Measurements from ENCODE around the gene MAMDC2. TPM values are rescaled to one million over a fixed set of nuclear protein-coding genes. Genes with fewer than 3 reads are reported as not detected.

Gene MAMDC2
- total and polyA plus RNA-seq, 2 of the 4 experiments (the other 2 are of a cell fraction) = 5.0 to 5.2 TPM

DNA sequence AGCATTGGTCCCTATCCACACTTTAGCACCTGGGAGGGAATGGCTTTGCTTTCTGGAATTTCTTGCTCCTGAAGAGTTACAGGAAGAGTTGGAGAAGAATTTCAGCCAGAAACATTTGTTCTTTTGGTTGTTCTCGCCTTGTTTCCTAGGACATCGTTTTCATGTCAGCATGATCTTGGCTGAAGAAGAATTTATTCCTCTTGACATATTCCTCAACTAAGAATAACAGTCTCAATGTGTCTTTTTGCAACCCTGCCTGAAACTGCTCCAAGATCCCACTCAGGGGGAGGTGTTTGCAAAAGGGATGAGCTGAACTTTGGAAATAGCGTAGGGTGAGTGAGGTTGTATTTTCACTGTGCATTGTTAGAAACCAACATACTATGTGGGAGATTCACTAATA, 26.1 kb downstream of the MAMDC2 start:
- no peak overlapping the region for H2BK120ac ChIP-seq (ENCODE audit: low read depth, low read length)
- H2BK20ac ChIP-seq (ENCODE audit: low read depth, low read length) = no peak overlapping the region
- H4K8ac ChIP-seq (ENCODE audit: low read depth in 2 of 2, low read length in 2 of 2) = no peak overlapping the region
- POLR2A ChIA-PET (ENCODE audit: unreplicated experiment) = interaction anchor here (0.6 kb wide), 1 partner anchor 288 kb away, joined by 3 read pairs; no protein-coding TSS in a partner anchor
- H3K9me3 ChIP-seq (ENCODE audit: control insufficient read depth, insufficient read depth, low read length) = no peaks in the 10 kb centered on the region; the same call in 1 of the 2 replicates
- ATAC-seq (ENCODE audit: low read depth) (no peak), DNase-seq (no peak)
- no TSS peak for BruUV-seq (replicated peaks)
- CTCF ChIA-PET = no interaction called here
- no peak overlapping the region for H3K9ac ChIP-seq (ENCODE audit: low read depth, low read length)
- no peaks in the 10 kb centered on the region for H3K36me3 ChIP-seq (ENCODE audit: control insufficient read depth, insufficient read depth, low read length)
- H3K56ac ChIP-seq (ENCODE audit: extremely low read depth, insufficient read depth, low read length) = no peak overlapping the region
- no peak overlapping the region for H2AFZ ChIP-seq (replicated peaks; ENCODE audit: low read length, poor library complexity)
- TF ChIP-seq MXI1 (IDR thresholded peaks at IDR 0.05; ENCODE audit: borderline replicate concordance, low read depth, low read length) = no peak
- H3K27ac ChIP-seq (ENCODE audit: insufficient read depth, low read length) = no peak overlapping the region
- H3K4ac ChIP-seq (ENCODE audit: low read depth, low read length) = no peak overlapping the region
- no peaks in the 10 kb centered on the region for H3K79me1 ChIP-seq (ENCODE audit: low read depth in 1 of 2, low read length in 2 of 2)
- H3K4me3 ChIP-seq (ENCODE audit: insufficient read depth, low read depth, low read length) = no peak overlapping the region
- H3K4me2 ChIP-seq (ENCODE audit: low read depth, low read length) = no peak overlapping the region
- H4K20me1 ChIP-seq (ENCODE audit: insufficient read depth, low read length) = no peaks in the 10 kb centered on the region
- H3K4me1 ChIP-seq (ENCODE audit: control insufficient read depth, insufficient read depth, low read length) = no peaks in the 10 kb centered on the region; the same call in 1 of the 2 replicates
- no peak overlapping the region for H2BK15ac ChIP-seq (ENCODE audit: low read depth, low read length)
- no peak overlapping the region for H4K5ac ChIP-seq (ENCODE audit: low read depth, low read length)
- intact Hi-C loops (cut with micrococcal nuclease) = no loop called here
- no peak overlapping the region for H3K18ac ChIP-seq (ENCODE audit: low read depth, low read length)
- no peak overlapping the region for H3K14ac ChIP-seq (replicated peaks; ENCODE audit: low read depth, low read length)
- H2AK9ac ChIP-seq (replicated peaks; ENCODE audit: low read depth, low read length, poor library complexity) = no peak overlapping the region
- H3K9me1 ChIP-seq (ENCODE audit: insufficient read depth, low read length) = no peaks in the 10 kb centered on the region; the same call in 1 of the 2 replicates
- no peak overlapping the region for H4K91ac ChIP-seq (ENCODE audit: insufficient read depth, low read depth, low read length)
- H2AK5ac ChIP-seq (ENCODE audit: low read depth, low read length) = no peak overlapping the region
- dilution Hi-C loops (cut with HindIII; ENCODE audit: low sequenced_read_pairs, unreplicated experiment) = no loop called here
- no peaks in the 10 kb centered on the region for H3K27me3 ChIP-seq (ENCODE audit: control insufficient read depth, insufficient read depth, low read length)
- no peak overlapping the region for H3K23ac ChIP-seq (ENCODE audit: low read depth, low read length)
- no peak overlapping the region for H2BK5ac ChIP-seq (ENCODE audit: low read depth, low read length, poor library complexity, severe bottlenecking)
- no CpG with 5 or more reads among the region's 3 CpGs for WGBS, 2 experiments (ENCODE audit: extremely low coverage in 2 of 2, insufficient read length in 1 of 2)
- in situ Hi-C loops (cut with MboI; ENCODE audit: low sequenced_read_pairs) = no loop called here

Measured in IMR-90 (cell line).